ENCODE results near the gene DLGAP1.

DLGAP1 gene

DNA sequence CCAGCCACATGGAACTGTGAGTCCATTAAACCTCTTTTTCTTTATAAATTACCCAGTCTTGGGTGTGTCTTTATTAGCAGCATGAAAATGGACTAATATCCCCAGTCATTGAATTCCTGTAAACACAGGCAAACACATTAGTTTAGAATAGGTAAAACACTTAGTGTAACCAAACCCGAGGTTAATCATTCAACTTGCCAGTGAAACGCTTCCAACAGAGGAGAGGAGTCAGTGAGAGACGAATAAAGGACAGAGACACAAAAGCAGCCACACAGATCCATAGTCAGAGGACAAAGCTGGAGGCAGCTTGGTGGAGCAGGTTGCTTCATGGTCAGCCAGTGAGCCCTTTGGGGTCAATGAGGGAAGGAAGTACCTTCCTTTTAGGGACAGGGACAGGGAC lies 657.1 kb downstream of the DLGAP1 start:
- no peak for DNase-seq

DNA sequence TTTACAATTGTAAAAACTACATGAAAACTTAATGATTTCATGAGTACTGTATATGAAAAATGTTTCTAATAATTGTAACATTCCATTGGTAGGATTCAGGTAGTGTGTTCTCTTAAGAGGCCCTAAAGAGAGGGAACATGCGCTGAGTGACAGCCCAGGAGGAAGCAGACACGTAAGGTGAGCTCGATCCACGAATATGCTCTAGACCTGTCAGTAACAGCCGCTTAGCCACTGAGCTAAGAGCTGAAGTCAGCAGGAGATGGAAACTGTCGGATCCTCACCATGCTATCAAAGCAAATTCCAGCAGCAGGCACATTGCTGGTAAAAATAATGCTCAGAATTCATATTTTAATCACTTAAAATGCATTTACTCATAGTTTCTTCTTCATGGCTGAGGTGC lies 658.7 kb downstream of the DLGAP1 start:
- DNase-seq: no peak

DNA sequence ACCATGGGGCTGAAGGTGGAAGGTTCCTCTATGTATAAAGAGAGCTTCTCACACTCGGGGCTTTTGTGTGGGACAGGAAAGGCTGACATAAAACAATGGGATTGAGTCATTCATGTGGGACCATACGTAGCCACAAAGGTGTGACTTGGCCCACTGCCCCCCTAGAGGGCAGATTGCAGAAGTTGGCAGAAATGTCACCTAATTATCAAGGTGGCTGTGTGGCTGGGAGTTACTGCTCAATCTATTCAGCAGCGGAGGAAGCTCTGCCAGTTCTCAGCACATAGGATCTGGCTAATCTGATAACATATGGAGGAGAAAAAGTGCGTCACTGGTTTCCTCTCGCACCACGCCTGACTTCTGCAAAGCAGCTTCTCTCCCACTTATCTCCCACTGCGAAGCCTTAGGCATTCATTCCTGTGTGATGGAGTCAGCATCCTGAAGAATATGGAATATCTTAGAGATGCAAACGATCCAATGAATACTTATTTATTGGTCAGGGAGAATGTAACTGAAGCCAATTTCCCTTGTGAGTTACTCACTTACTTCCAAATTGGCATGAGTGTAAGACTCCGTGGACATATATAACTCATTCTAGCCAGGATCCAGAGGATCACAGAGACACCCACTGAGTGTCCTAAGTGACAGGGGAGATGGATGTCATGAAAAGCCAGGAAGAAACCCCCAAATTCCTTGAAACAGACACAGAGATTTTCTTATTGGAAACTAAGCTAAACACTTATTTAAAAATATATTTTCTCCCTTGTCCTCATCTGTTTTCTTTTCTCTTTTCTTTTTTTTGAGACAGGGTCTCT lies 660.4 kb downstream of the DLGAP1 start:
- DNase-seq: no peak

DNA sequence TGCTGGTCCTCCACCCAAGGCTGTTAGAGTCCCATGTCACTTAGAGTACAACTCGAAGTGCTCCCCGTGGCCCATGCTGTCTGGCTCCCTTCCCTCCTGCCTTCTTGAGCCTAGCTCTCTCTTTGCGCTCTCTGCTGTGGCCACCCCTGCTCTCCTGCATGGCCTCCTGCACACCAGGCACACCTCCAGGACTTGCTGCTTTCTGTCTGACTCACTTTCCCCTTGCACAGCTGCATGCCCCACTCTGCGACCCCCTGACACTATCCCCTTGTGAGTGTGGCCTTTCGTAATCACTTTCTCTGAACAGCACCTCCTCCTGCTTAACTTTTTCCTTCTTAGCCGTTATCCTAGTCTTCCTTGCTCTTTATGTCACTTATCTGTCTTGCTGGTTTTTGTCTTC lies 661.6 kb downstream of the DLGAP1 start:
- DNase-seq: no peak

DNA sequence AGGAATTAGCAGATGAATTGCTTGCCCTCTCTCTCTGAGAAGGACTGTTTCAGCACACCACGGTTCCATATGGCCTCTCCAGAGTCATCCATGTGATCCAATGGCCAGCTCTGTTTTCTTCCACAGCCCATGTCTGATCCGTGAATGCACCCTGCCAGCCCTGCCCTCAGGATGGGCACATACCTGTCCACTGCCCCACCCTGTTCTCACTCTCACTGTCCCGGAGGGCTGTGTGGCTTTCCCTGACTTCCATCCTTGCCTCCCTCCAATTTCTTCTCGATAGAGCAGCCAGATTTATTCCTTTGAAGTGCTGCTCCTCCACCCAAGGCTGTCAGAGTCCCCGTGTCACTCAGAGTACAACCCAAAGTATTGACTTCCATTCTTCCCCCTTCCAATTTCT lies 662.0 kb downstream of the DLGAP1 start:
- no peak for DNase-seq

GRCh38 chr18:3792711-3793110 lies 662.4 kb downstream of the DLGAP1 start:
- DNase-seq: no peak

DNA sequence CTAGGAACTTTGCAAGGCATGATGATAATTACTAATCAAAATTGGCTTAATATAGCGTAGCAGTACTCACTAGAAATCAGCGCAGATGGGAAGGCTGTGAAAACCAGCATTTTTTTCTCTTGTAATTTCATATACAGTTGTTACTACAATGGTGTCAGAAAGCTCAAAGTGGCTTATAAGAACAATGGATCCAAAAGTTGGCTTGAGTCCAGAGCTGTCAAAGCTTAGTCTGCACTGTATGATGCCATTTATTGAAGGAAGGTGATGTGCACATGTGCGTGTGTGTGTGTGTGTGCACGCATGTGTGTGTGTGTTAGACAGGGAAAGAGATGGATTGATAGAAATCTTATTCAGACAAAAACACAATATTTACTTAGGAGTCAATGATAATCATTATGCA lies 663.9 kb downstream of the DLGAP1 start:
- no peak for DNase-seq

GRCh38 chr18:3790703-3791102 lies 664.4 kb downstream of the DLGAP1 start:
- no peak for DNase-seq

DNA sequence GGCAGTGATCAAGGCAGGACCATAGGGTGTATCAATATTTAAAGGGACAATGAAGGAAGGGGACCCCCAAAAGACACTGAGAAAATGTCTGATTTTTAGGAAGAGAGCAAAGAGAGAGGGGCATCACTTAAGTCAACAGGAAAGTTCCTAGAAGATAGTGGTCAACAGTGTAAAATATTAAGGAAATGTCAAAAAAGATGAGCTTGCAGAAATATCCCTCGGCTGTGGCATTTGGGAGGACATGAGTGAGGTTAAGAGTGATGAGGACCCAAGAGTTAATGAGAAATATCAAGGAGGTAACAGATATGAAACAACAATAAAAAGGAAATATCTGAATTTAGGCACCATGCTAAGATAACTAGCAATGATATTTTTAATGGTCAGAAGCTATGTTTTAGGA lies 665.6 kb downstream of the DLGAP1 start:
- DNase-seq: no peak

GRCh38 chr18:3784949-3785348 lies 670.2 kb downstream of the DLGAP1 start:
- DNase-seq: no peak

DNA sequence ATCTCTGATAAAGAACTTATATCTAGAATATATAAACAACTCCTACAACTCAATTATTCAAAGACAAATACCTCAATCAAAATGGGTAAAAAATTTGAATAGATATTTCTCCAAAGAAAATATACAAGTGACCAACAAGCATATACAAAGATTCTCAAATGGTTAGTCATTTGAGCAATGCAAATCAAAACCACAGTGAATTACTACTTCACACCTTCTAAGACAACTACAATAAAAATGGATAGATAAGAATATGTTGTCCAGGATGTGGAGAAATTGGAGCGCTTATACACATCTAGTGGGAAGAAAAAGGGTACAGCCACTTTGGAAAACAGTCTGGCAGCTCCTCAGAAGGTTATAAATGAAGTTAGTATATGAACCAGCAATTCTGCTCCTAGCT lies 672.2 kb downstream of the DLGAP1 start:
- DNase-seq: no peak

- DNase-seq: no peak
Measured at GRCh38 chr18:3777719-3778118, 677.4 kb downstream of the DLGAP1 start.

GRCh38 chr18:3777122-3777521 lies 678.0 kb downstream of the DLGAP1 start:
- DNase-seq: no peak

DNA sequence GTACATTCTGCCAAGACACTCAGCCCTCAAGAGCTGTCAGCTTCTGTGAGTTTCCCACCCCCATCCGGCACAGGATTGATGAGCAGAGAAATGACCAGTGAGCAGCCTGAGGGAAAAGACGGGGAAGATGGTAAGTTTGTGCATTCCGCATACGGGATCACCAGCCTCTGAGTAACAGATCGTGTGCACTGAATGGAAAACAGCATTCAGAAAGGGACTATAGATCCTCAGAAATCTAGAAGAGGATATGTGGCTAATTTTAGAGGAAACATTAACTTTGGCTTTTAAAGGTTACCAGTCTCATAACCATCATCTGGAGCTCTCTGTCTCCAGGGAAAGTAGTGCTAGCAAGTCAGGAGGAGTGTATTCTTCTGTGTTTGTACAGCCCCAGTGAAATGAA lies 679.1 kb downstream of the DLGAP1 start:
- DNase-seq: no peak

GRCh38 chr18:3773303-3773702 lies 681.8 kb downstream of the DLGAP1 start:
- no peak for DNase-seq

DNA sequence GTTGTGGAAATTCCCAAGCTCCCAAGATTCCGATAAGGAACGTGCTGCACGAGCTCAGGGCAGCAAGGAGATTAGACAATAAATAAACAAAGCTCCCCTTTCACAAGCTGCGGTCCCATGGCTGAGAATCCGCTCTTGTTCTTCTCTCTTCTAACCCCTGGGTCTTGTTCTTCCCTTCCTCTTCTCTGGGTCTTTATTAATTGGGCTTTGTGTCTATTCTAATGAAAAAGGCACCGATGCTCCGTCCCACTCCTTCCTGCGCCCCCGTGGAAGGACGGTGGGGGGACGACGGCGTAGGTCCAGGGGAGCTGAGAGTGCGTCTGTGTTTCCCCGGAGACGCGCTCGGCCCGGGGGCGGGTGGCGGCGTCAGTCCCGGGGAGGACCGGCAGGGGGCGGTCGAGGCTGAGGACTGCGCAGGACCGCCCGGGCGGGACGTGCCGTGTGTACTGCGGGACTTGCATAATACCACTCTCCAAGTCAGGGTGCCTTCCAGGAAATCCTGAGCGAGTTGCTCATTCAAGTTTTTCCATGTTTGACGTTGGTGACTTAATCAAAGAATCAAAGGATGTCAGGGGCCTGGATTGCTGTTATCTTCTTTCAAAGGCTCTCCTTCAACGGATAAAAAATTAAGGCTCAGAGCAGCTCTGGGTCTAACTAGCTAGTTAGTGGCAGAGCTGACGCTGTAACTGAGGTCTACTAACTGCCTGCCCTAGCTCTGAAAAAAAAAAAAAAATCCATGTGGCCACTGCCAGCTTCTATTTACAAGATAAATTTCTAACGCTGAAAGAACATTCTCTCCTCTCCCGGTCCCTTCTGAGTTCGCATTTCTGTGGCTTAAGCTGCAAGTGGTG lies 683.8 kb downstream of the DLGAP1 start:
- peak; percentile 78 for DNase-seq

DNA sequence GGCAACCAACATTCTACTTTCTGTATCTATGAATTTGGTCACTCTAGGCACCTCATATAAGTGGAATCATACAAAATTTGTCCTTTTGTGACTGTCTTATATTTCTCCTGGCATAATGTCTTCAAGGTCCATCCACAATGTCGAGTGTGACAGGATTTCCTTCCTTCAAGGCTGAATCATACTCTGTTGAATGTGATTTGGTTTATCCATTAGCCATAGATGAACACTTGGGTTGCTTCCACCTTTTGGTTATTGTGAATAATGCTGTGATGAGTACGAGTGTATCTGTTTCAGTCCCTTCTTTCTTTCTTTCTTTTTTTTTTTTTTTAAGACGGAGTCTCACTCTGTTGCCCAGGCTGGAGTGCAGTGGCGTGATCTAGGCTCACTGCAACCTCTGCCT lies 693.8 kb downstream of the DLGAP1 start:
- DNase-seq: no peak

DNA sequence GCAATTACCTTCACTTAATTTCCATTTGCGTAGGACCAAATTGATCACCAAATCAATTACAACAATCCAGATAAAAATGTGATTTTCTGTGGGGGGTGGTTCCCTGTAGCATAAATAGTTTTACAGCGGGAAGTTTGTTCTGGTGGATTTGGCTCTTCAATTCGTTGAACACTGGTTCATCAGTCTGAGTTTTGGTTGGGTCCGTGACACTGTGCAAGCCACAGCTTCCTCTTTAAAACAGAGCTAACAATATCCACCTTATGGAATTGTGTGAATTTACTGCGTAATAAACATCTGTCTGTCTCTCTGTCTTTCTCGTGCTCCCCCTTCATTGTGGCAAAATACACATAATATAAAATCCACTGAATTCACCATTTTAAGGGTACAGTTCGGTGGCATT lies 694.4 kb downstream of the DLGAP1 start:
- DNase-seq: no peak

DNA sequence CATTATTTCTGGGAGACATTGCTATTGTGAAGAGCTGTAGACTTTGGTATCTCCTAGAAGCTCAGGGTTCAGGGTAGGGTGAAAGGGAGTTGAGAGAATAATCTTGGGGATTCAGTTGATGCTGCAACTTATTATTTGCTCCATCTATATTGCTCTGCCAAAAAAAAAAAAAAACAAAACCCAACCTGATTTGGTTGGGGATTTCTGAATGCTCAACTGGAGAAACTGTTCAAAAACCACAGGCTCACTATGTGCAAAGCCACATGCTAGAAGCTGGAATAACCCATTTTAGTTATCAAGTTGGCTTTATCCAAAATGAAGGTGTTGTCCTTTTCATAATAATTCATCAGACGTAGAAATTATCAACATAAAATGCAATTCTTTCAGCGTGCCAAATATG lies 696.0 kb downstream of the DLGAP1 start:
- no peak for DNase-seq

DNA sequence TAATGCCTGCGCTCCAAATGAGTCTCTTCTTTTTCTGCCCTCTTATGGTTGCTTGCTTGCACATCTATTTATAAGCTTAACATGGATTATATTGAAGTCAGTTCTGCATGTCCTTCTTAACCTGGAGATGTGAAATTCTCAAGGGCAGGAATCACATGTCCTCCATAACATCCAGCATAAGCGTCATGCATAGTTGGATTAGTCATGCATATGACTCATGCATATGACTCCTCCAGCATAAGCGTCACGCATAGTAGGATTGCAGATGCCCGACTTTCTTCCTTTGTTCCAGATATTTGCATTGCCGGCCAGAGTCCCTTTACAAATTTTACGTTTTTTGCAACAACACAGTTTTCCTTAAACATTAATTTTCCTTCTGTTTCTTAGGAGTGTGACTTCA lies 696.6 kb downstream of the DLGAP1 start:
- no peak for DNase-seq

- no peak for DNase-seq
Measured at GRCh38 chr18:3757361-3757760, 697.7 kb downstream of the DLGAP1 start.

- no peak for DNase-seq
Measured at GRCh38 chr18:3753106-3753505, 702.0 kb downstream of the DLGAP1 start.

DNA sequence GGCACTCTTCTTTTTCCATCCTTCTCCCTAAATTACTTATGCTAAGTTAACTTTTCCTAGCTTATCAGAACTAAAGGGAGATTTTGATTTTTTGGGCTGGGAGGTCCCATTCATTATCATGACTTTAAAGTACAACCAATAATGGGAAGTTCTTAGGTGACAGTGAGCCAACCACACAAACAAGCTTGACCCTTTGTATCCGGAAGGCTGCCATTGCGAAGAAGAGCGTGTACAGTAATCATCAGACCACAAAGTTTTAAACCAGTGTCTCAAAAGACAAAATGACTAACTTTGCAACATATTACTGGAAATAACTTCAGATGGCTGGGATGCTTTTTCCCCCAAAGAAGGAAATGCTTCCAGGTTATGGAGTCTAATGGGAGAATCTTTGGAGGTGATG lies 707.0 kb downstream of the DLGAP1 start:
- no peak for DNase-seq

All from stimulated activated CD4-positive, alpha-beta T cell treated with anti-CD3 and anti-CD28 coated beads, Interleukin-4, amount 100 ng/mL, for 1 hour (primary cell).